MM.1S (cell line): Measurements from ENCODE around the gene KCNQ1.

Experiments used
- EZH2 ChIP-seq: fragments of 300-600 bp; sonication (generic); optimal IDR thresholded peaks from 2 replicates; pipeline ENCODE3; 2017; ENCODE audit warnings: low read depth, mild to moderate bottlenecking, antibody characterized with exemption, low read length, mixed read lengths
- EZH2phosphoT487 ChIP-seq: fragments of 300-600 bp; sonication (generic); IDR thresholded peaks from 2 replicates; pipeline ENCODE4 v1.6.1; 2018; ENCODE audit warnings: antibody characterized with exemption, low read length
- TF ChIP-seq, protein P1 (sequence below): fragments of 300-600 bp; sonication (generic); IDR thresholded peaks from 2 replicates; pipeline ENCODE4 v1.5.1; 2016; ENCODE audit warnings: antibody characterized with exemption, low read length, mixed read lengths

GRCh38 chr11:2468363-2469235 lies 23.8 kb downstream of the KCNQ1 start:
- TF ChIP-seq, protein P1, sequence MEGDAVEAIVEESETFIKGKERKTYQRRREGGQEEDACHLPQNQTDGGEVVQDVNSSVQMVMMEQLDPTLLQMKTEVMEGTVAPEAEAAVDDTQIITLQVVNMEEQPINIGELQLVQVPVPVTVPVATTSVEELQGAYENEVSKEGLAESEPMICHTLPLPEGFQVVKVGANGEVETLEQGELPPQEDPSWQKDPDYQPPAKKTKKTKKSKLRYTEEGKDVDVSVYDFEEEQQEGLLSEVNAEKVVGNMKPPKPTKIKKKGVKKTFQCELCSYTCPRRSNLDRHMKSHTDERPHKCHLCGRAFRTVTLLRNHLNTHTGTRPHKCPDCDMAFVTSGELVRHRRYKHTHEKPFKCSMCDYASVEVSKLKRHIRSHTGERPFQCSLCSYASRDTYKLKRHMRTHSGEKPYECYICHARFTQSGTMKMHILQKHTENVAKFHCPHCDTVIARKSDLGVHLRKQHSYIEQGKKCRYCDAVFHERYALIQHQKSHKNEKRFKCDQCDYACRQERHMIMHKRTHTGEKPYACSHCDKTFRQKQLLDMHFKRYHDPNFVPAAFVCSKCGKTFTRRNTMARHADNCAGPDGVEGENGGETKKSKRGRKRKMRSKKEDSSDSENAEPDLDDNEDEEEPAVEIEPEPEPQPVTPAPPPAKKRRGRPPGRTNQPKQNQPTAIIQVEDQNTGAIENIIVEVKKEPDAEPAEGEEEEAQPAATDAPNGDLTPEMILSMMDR, result no peak
- TF ChIP-seq EZH2phosphoT487 (no peak), EZH2 (no peak)
